ENCODE results near the gene GPI. TPM values are rescaled to one million over a fixed set of nuclear protein-coding genes. Genes with fewer than 3 reads are reported as not detected.

Gene GPI
- total RNA-seq, 2 donors from 2014 or later = 181 to 183 TPM

GRCh38 chr19:34408411-34408810 lies 43.4 kb downstream of the GPI start:
- Mint-ChIP-seq H3K36me3 (ENCODE audit: low read depth) (peaks cover 32% of the 10 kb centered on the region), H3K4me1 (peaks cover 2% of the 10 kb centered on the region), H3K27ac (no peak overlapping the region), H3K27me3 (ENCODE audit: insufficient read depth) (no peaks in the 10 kb centered on the region), H3K9me3 (no peaks in the 10 kb centered on the region), H3K4me3 (no peak overlapping the region)
- DNase-seq = peak; percentile 78
- Histone ChIP-seq H3K9ac (ENCODE audit: extremely low read depth, low read length, poor library complexity, severe bottlenecking) (no peak overlapping the region), H3K9me3 (ENCODE audit: control insufficient read depth, low read length) (no peaks in the 10 kb centered on the region), H3K27ac (ENCODE audit: low read depth, low read length) (no peak overlapping the region), H3K36me3 (ENCODE audit: control insufficient read depth, insufficient read depth, low read length) (peaks cover 23% of the 10 kb centered on the region), H3K27me3 (ENCODE audit: control insufficient read depth, insufficient read depth, low read length, poor library complexity, severe bottlenecking) (no peaks in the 10 kb centered on the region), H3K4me3 (ENCODE audit: low read length) (no peak overlapping the region), H3K4me1 (ENCODE audit: control insufficient read depth, insufficient read depth, low read length) (no peaks in the 10 kb centered on the region)
- no peak for TF ChIP-seq CTCF (conservative IDR thresholded peaks at IDR 0.05)
- 92 to 100% methylated on average over 2 to 8 of the region's 8 CpGs for WGBS, 2 experiments (ENCODE audit: insufficient coverage in 1 of 2, insufficient read length in 1 of 2)

GRCh38 chr19:34409189-34410164 lies 44.5 kb downstream of the GPI start:
- peaks cover 37% of the 10 kb centered on the region for H3K36me3 Mint-ChIP-seq (ENCODE audit: low read depth)
- 86 to 92% methylated on average over 8 of the region's 10 CpGs for WGBS, 2 experiments (ENCODE audit: insufficient coverage in 1 of 2, insufficient read length in 1 of 2)
- TF ChIP-seq CTCF (conservative IDR thresholded peaks at IDR 0.05) = no peak
- Histone ChIP-seq H3K27me3 (ENCODE audit: control insufficient read depth, insufficient read depth, low read length, poor library complexity, severe bottlenecking) (no peaks in the 10 kb centered on the region), H3K9me3 (ENCODE audit: control insufficient read depth, low read length) (no peaks in the 10 kb centered on the region), H3K36me3 (ENCODE audit: control insufficient read depth, insufficient read depth, low read length) (peaks cover 28% of the 10 kb centered on the region), H3K4me3 (ENCODE audit: low read length) (no peak overlapping the region), H3K9ac (ENCODE audit: extremely low read depth, low read length, poor library complexity, severe bottlenecking) (no peak overlapping the region), H3K27ac (ENCODE audit: low read depth, low read length) (no peak overlapping the region), H3K4me1 (ENCODE audit: control insufficient read depth, insufficient read depth, low read length) (no peaks in the 10 kb centered on the region)
- no peaks in the 10 kb centered on the region for H3K9me3 Mint-ChIP-seq
- H3K4me3 Mint-ChIP-seq = no peak overlapping the region
- no peaks in the 10 kb centered on the region for H3K27me3 Mint-ChIP-seq (ENCODE audit: insufficient read depth)
- no peak for DNase-seq
- no peak overlapping the region for H3K27ac Mint-ChIP-seq
- H3K4me1 Mint-ChIP-seq = peaks cover 2% of the 10 kb centered on the region

GRCh38 chr19:34411216-34411615 lies 46.2 kb downstream of the GPI start:
- Histone ChIP-seq H3K4me3 (ENCODE audit: low read length) (no peak overlapping the region), H3K27me3 (ENCODE audit: control insufficient read depth, insufficient read depth, low read length, poor library complexity, severe bottlenecking) (no peaks in the 10 kb centered on the region), H3K27ac (ENCODE audit: low read depth, low read length) (no peak overlapping the region), H3K9ac (ENCODE audit: extremely low read depth, low read length, poor library complexity, severe bottlenecking) (no peak overlapping the region), H3K36me3 (ENCODE audit: control insufficient read depth, insufficient read depth, low read length) (peaks cover 40% of the 10 kb centered on the region), H3K9me3 (ENCODE audit: control insufficient read depth, low read length) (no peaks in the 10 kb centered on the region), H3K4me1 (ENCODE audit: control insufficient read depth, insufficient read depth, low read length) (no peaks in the 10 kb centered on the region)
- Mint-ChIP-seq H3K4me1 (no peaks in the 10 kb centered on the region), H3K9me3 (no peaks in the 10 kb centered on the region), H3K4me3 (no peak overlapping the region), H3K27ac (no peak overlapping the region), H3K27me3 (ENCODE audit: insufficient read depth) (no peaks in the 10 kb centered on the region), H3K36me3 (ENCODE audit: low read depth) (peaks cover 44% of the 10 kb centered on the region)
- no peak for TF ChIP-seq CTCF (conservative IDR thresholded peaks at IDR 0.05)
- 88 to 94% methylated on average over 12 to 13 of the region's 13 CpGs for WGBS, 2 experiments (ENCODE audit: insufficient coverage in 1 of 2, insufficient read length in 1 of 2)
- DNase-seq = no peak

Data from endodermal cell (in vitro differentiated cells).